SU-DHL-6 (cell line): Measurements from ENCODE around the gene GARNL3.

ENCODE experiments used
- H2AFZ ChIP-seq: fragments of 200-600 bp; sonication (generic); 2 replicates; pipeline ENCODE4 v1.6.1; 2014; ENCODE audit warnings: low read depth, mild to moderate bottlenecking, moderate library complexity, mixed read lengths, antibody characterized with exemption, low read length; ENCODE audit not compliant: severe bottlenecking
- H3F3A ChIP-seq: fragments of 200-600 bp; shearing (Covaris generic); 2 replicates; pipeline ENCODE4 v1.6.0; 2016; ENCODE audit warnings: antibody characterized with exemption, mild to moderate bottlenecking; ENCODE audit not compliant: insufficient read depth
- H3K27ac ChIP-seq: fragments of 200-600 bp; sonication (generic); 2 replicates; pipeline ENCODE4 v1.5.1; 2016; ENCODE audit warnings: low read depth, mild to moderate bottlenecking, low read length, moderate library complexity, mixed read lengths
- H3K27me3 ChIP-seq: fragments of 200-600 bp; sonication (generic), shearing (Covaris generic); 2 replicates; pipeline ENCODE4 v1.6.0; 2014; ENCODE audit warnings: mild to moderate bottlenecking, low read length
- H3K36me3 ChIP-seq: fragments of 200-600 bp; sonication (generic); 2 replicates; pipeline ENCODE4 v1.6.1; 2014; ENCODE audit warnings: mild to moderate bottlenecking, low read length, mixed read lengths
- H3K4me2 ChIP-seq: fragments of 300-600, 200-600 bp; shearing (Covaris generic), sonication (generic); 2 replicates; pipeline ENCODE4 v1.6.0; 2014; ENCODE audit warnings: low read length, low read depth, mild to moderate bottlenecking; ENCODE audit not compliant: poor library complexity, severe bottlenecking
- H3K4me3 ChIP-seq: fragments of 200-600 bp; sonication (generic); 2 replicates; pipeline ENCODE4 v1.5.1; 2014; ENCODE audit warnings: antibody characterized with exemption, low read length, mild to moderate bottlenecking, mixed read lengths; ENCODE audit not compliant: insufficient read depth, poor library complexity, severe bottlenecking
- H3K79me2 ChIP-seq: fragments of 200-600 bp; sonication (generic); 2 replicates; pipeline ENCODE4 v1.6.1; 2014; ENCODE audit warnings: mild to moderate bottlenecking, low read length, moderate library complexity; ENCODE audit not compliant: insufficient read depth
- H3K9ac ChIP-seq: fragments of 200-600 bp; sonication (generic); 2 replicates; pipeline ENCODE4 v1.7.0; 2014; ENCODE audit warnings: mild to moderate bottlenecking, low read length
- H3K9me2 ChIP-seq: fragments of 200-600 bp; sonication (generic); replicated peaks from 2 replicates; pipeline ENCODE4 v1.6.1; 2014; ENCODE audit warnings: low read length; ENCODE audit not compliant: insufficient read depth
- H3K9me3 ChIP-seq: fragments of 200-600 bp; sonication (generic); 2 replicates; pipeline ENCODE4 v1.6.1; 2014; ENCODE audit warnings: low read length, mixed read lengths; ENCODE audit not compliant: insufficient read depth
- H4K20me1 ChIP-seq: fragments of 200-600 bp; sonication (generic); 2 replicates; pipeline ENCODE4 v1.6.1; 2014; ENCODE audit warnings: low read depth, mild to moderate bottlenecking, antibody characterized with exemption, low read length, moderate library complexity, mixed read lengths
- EZH2phosphoT487 ChIP-seq: fragments of 200-600 bp; sonication (generic), shearing (Covaris generic); conservative IDR thresholded peaks from 2 replicates; pipeline ENCODE4 v1.6.1; 2018; ENCODE audit warnings: mild to moderate bottlenecking, antibody characterized with exemption, low read length, moderate library complexity, mixed read lengths
- TF ChIP-seq, protein P1 (sequence below): fragments of 200-600 bp; sonication (generic); IDR thresholded peaks from one replicate; pipeline ENCODE4 v1.5.1; 2017; ENCODE audit warnings: antibody characterized with exemption, mild to moderate bottlenecking, low read length, moderate library complexity; ENCODE audit not compliant: insufficient read depth, poor library complexity, severe bottlenecking

Gene GARNL3

DNA sequence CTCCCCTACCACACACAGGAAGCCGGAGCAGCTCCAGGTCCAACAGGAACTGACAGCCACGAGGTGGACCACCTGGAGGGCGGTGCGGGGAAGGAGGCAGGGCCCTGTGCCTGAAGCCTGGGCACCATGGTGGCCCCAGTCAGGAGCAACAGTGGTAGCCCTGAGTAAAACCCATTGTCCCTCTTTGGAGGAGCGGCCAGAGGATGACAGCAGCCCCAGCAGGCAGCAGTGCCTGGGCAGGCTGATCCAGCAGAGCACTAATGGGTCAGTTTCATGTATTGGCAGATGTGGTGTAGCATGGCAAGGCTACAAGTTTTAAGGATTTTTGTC is 47.7 kb upstream of the GARNL3 start:
- no peaks in the 10 kb centered on the region for H3K9me3 ChIP-seq
- H3F3A ChIP-seq = no peaks in the 10 kb centered on the region
- no peaks in the 10 kb centered on the region for H3K36me3 ChIP-seq
- no peak for TF ChIP-seq EZH2phosphoT487
- TF ChIP-seq, protein P1, sequence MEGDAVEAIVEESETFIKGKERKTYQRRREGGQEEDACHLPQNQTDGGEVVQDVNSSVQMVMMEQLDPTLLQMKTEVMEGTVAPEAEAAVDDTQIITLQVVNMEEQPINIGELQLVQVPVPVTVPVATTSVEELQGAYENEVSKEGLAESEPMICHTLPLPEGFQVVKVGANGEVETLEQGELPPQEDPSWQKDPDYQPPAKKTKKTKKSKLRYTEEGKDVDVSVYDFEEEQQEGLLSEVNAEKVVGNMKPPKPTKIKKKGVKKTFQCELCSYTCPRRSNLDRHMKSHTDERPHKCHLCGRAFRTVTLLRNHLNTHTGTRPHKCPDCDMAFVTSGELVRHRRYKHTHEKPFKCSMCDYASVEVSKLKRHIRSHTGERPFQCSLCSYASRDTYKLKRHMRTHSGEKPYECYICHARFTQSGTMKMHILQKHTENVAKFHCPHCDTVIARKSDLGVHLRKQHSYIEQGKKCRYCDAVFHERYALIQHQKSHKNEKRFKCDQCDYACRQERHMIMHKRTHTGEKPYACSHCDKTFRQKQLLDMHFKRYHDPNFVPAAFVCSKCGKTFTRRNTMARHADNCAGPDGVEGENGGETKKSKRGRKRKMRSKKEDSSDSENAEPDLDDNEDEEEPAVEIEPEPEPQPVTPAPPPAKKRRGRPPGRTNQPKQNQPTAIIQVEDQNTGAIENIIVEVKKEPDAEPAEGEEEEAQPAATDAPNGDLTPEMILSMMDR = no peak
- H3K27me3 ChIP-seq = no peaks in the 10 kb centered on the region
- no peak overlapping the region for H2AFZ ChIP-seq
- no peak overlapping the region for H3K27ac ChIP-seq
- no peaks in the 10 kb centered on the region for H4K20me1 ChIP-seq
- no peak overlapping the region for H3K4me2 ChIP-seq
- H3K9ac ChIP-seq = no peak overlapping the region
- no peak overlapping the region for H3K4me3 ChIP-seq
- H3K9me2 ChIP-seq = no peaks in the 10 kb centered on the region
- no peaks in the 10 kb centered on the region for H3K79me2 ChIP-seq

DNA sequence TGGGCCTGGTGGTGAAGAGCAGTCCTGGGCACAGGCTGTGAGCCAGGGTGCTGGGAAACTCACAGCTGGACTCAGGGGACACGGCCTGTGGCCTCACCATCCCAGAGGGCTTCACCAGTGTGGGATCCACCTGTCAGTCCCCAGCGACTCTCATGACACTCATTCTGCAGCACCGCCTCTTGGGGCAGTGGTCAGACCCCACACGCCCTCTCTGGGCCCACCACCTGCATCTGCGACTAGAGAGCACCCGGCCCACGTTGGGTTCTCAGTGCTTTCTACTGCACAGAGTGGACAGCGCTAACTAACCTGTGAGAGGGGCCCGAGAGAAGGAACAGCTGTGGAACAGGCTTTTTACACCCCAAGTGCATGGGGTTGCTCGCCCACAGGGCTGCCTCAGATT is 45.8 kb upstream of the GARNL3 start:
- no peaks in the 10 kb centered on the region for H3K36me3 ChIP-seq
- no peaks in the 10 kb centered on the region for H3K79me2 ChIP-seq
- H3K4me2 ChIP-seq = no peak overlapping the region
- no peaks in the 10 kb centered on the region for H3K9me2 ChIP-seq
- H2AFZ ChIP-seq = no peak overlapping the region
- H3K27me3 ChIP-seq = no peaks in the 10 kb centered on the region
- H3K9me3 ChIP-seq = no peaks in the 10 kb centered on the region
- no peaks in the 10 kb centered on the region for H4K20me1 ChIP-seq
- no peak overlapping the region for H3K9ac ChIP-seq
- H3K27ac ChIP-seq = no peak overlapping the region
- H3K4me3 ChIP-seq = no peak overlapping the region
- H3F3A ChIP-seq = no peaks in the 10 kb centered on the region
- TF ChIP-seq, protein P1 = no peak
- no peak for TF ChIP-seq EZH2phosphoT487

DNA sequence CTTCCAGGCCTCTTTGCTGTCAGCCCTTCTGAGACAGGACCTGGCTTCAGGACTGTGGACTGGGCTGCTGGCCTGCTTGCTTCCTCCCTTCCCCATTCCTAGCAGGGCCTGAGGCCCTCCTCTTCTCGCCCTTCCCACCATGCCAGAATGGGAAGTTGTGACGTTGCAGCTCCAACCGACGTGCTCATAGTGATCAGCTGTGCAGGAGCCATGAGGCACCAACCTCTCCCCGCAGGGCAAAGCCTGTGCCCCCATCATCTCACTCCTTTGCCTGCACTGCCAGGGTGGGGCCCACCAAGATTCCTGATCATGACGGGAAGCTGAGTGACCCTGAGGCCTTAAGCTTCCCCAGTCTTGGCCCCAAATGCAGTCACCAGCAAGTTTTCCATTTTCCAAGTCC is 45.1 kb upstream of the GARNL3 start:
- TF ChIP-seq EZH2phosphoT487 = no peak
- TF ChIP-seq, protein P1 = no peak
- Histone ChIP-seq H4K20me1 (no peaks in the 10 kb centered on the region), H3K9me2 (no peaks in the 10 kb centered on the region), H3K27me3 (no peaks in the 10 kb centered on the region), H3K4me2 (no peak overlapping the region), H3K9me3 (no peaks in the 10 kb centered on the region), H3K27ac (no peak overlapping the region), H3K9ac (no peak overlapping the region), H2AFZ (no peak overlapping the region), H3K36me3 (no peaks in the 10 kb centered on the region), H3K79me2 (no peaks in the 10 kb centered on the region), H3K4me3 (no peak overlapping the region), H3F3A (no peaks in the 10 kb centered on the region)

DNA sequence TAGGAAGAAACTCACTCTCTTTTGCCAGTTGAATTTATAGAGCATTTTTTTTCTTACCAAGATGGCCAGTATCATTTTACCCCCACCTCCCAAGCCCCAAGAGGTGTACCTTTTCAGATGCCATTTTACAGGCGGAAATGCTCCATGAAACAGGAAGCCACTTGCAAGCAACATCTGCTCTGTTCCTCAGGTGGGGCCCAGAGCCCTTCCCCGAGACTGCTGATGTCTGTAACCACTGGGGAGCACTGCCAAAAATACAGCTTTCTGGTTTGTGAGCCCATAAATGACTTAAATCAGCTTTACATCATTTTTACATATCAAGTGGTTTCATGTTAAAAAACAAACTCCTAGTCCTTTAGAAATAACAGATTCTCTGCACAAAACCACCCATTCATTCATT is 42.9 kb upstream of the GARNL3 start:
- no peaks in the 10 kb centered on the region for H3K36me3 ChIP-seq
- TF ChIP-seq, protein P1 = no peak
- TF ChIP-seq EZH2phosphoT487 = no peak
- H3K79me2 ChIP-seq = no peaks in the 10 kb centered on the region
- H3K27me3 ChIP-seq = no peaks in the 10 kb centered on the region
- H2AFZ ChIP-seq = no peak overlapping the region
- H3K27ac ChIP-seq = no peak overlapping the region
- H3K9ac ChIP-seq = no peak overlapping the region
- no peaks in the 10 kb centered on the region for H3K9me3 ChIP-seq
- no peaks in the 10 kb centered on the region for H4K20me1 ChIP-seq
- H3K9me2 ChIP-seq = no peaks in the 10 kb centered on the region
- no peak overlapping the region for H3K4me2 ChIP-seq
- no peak overlapping the region for H3K4me3 ChIP-seq
- no peaks in the 10 kb centered on the region for H3F3A ChIP-seq
